A549 (cell line): ENCODE results near the gene EIF4E2. TPM values are rescaled to one million over a fixed set of nuclear protein-coding genes. Genes with fewer than 3 reads are reported as not detected.

Source experiments
- ATAC-seq, 2 experiments: fragments of 200-7000 bp in 1 of 2; fragments of >200 bp in 1 of 2; cut with Nextera tagmentation in 1 of 2; cut with Tn5 transposase in 1 of 2; 3 replicates each; pipeline versions ENCODE4 v1.8.0 to v1.9.1; 2018 to 2020; ENCODE audit warnings: mild to moderate bottlenecking in 1 of 2, moderate library complexity in 1 of 2
- CTCF ChIA-PET: fragments of 300-600 bp; sonication (Branson Sonifier 250); formaldehyde crosslinking; extraction: SDS; loops from one replicate; lab custom pipeline; 2021; ENCODE audit warnings: antibody characterized with exemption, inconsistent platforms; lab: Yijun Ruan, JAX
- POLR2A ChIA-PET: fragments of 350-600 bp; formaldehyde crosslinking; extraction: SDS; loops from one replicate; lab custom pipeline; 2021; ENCODE audit warnings: antibody characterized with exemption, inconsistent platforms; lab: Yijun Ruan, JAX
- DNase-seq, 2 experiments: peaks; one replicate each; pipeline versions ENCODE4 v3.0.0 to v3.0.0-alpha.2; 2011 to 2016; ENCODE audit warnings: low read depth in 1 of 2, low spot score in 1 of 2
- FAIRE-seq: peaks from 2 replicates; lab custom pipeline; 2011; peaks lifted over from hg19 to GRCh38; lab: Jason Lieb, UNC
- H3K27ac ChIP-seq, 2 experiments: fragments of >200 bp; sonication (Bioruptor Twin); formaldehyde crosslinking; 3 replicates each; pipeline ENCODE4 v1.5.1; 2016 to 2017
- H3K4me1 ChIP-seq: fragments of >200 bp; sonication (Bioruptor Twin); formaldehyde crosslinking; 3 replicates; pipeline ENCODE4 v1.6.1; 2016
- H3K4me2 ChIP-seq: fragments of >200 bp; sonication (Bioruptor Twin); formaldehyde crosslinking; 3 replicates; pipeline ENCODE4 v1.6.1; 2016
- H3K4me3 ChIP-seq: fragments of >200 bp; sonication (Bioruptor Twin); formaldehyde crosslinking; 3 replicates; pipeline ENCODE4 v1.5.1; 2016
- H3K9me3 ChIP-seq: fragments of >200 bp; sonication (Bioruptor Twin); formaldehyde crosslinking; 3 replicates; pipeline ENCODE4 v1.6.1; 2016
- BHLHE40 ChIP-seq: IDR thresholded peaks from 2 replicates; pipeline ENCODE4 v1.6.1; 2012; ENCODE audit warnings: low read depth, low read length, inconsistent platforms
- CBX2 ChIP-seq: fragments of 200-600 bp; sonication (generic); IDR thresholded peaks from 2 replicates; pipeline ENCODE4 v1.6.1; 2016; ENCODE audit warnings: low read depth, mild to moderate bottlenecking, borderline replicate concordance
- CHD2 ChIP-seq: fragments of 150-350 bp; IDR thresholded peaks from 2 replicates; pipeline ENCODE4 v1.6.1; 2014; ENCODE audit warnings: low read length; ENCODE audit not compliant: partially characterized antibody
- EHF ChIP-seq: fragments of 250-450 bp; sonication (Bioruptor Pico); IDR thresholded peaks from 2 replicates; pipeline ENCODE4 v1.5.0; 2020; ENCODE audit warnings: mild to moderate bottlenecking
- EHMT2 ChIP-seq: fragments of 200-600 bp; sonication (generic); IDR thresholded peaks from 2 replicates; pipeline ENCODE4 v1.6.1; 2016; ENCODE audit warnings: antibody characterized with exemption, low read depth, mild to moderate bottlenecking, moderate library complexity
- FOXS1 ChIP-seq: fragments of 250-450 bp; sonication (Bioruptor Pico); IDR thresholded peaks from 2 replicates; pipeline ENCODE4 v1.5.0; 2020; ENCODE audit warnings: mild to moderate bottlenecking, moderate library complexity
- GATA3 ChIP-seq: IDR thresholded peaks from 2 replicates; pipeline ENCODE4 v1.6.1; 2012; ENCODE audit warnings: borderline replicate concordance
- HEYL ChIP-seq: fragments of 250-450 bp; sonication (Bioruptor Pico); IDR thresholded peaks from 2 replicates; pipeline ENCODE4 v1.8.0; 2021; ENCODE audit warnings: mild to moderate bottlenecking, moderate library complexity
- JUN ChIP-seq, 2 experiments: fragments of >200 bp; sonication (Bioruptor Twin); formaldehyde crosslinking; IDR thresholded peaks; 2 replicates in 1 of 2; 3 replicates in 1 of 2; pipeline ENCODE4 v1.6.1; 2016 to 2017
- KDM5A ChIP-seq: fragments of 200-600 bp; sonication (generic); IDR thresholded peaks from 2 replicates; pipeline ENCODE4 v1.6.1; 2016; ENCODE audit warnings: antibody characterized with exemption, mild to moderate bottlenecking
- MAZ ChIP-seq: fragments of 150-350 bp; IDR thresholded peaks from 2 replicates; pipeline ENCODE4 v1.6.1; 2014; ENCODE audit warnings: antibody characterized with exemption, low read depth, low read length, borderline replicate concordance
- NR3C1 ChIP-seq: fragments of >200 bp; sonication (Bioruptor Twin); formaldehyde crosslinking; IDR thresholded peaks from 3 replicates; pipeline ENCODE4 v1.6.1; 2017
- RAD21 ChIP-seq, 2 experiments: fragments of >200 bp in 1 of 2; sonication (Bioruptor Twin) in 1 of 2; formaldehyde crosslinking in 1 of 2; IDR thresholded peaks in 1 of 2; conservative IDR thresholded peaks in 1 of 2; 2 replicates in 1 of 2; 3 replicates in 1 of 2; pipeline ENCODE4 v1.6.1; 2012 to 2018; ENCODE audit warnings: inconsistent platforms in 1 of 2
- RARB ChIP-seq: fragments of 250-450 bp; sonication (Bioruptor Pico); IDR thresholded peaks from 2 replicates; pipeline ENCODE4 v1.8.0; 2021; ENCODE audit warnings: mild to moderate bottlenecking, moderate library complexity
- RFX5 ChIP-seq: fragments of 450-650 bp; IDR thresholded peaks from 2 replicates; pipeline ENCODE4 v1.7.1; 2014; ENCODE audit warnings: antibody characterized with exemption, mild to moderate bottlenecking, moderate library complexity
- TFCP2L1 ChIP-seq: fragments of 250-450 bp; sonication (Bioruptor Pico); IDR thresholded peaks from 2 replicates; pipeline ENCODE4 v1.5.0; 2021; ENCODE audit warnings: mild to moderate bottlenecking
- ZSCAN20 ChIP-seq: fragments of 250-450 bp; sonication (Bioruptor Pico); IDR thresholded peaks from 2 replicates; pipeline ENCODE4 v1.8.0; 2022; ENCODE audit warnings: mild to moderate bottlenecking, moderate library complexity
- WGBS: methylation state at CpG from one replicate; pipeline ENCODE4 v1.1.6; 2017; ENCODE audit errors: missing lambda C conversion rate; 5-methylcytosine and 5-hydroxymethylcytosine counted together
- polyA plus RNA-seq, 4 experiments: library from polyadenylated mRNA; depleted of rRNA in 3 of 4; stranded (reverse); fragments of >200 nt; fragmentation: RNase III in 1 of 4; extraction: RNeasy Plus Mini Kit Qiagen cat#74134 plus additional on column Dnase treatment in 1 of 4; gene quantifications; 2 replicates in 3 of 4; 3 replicates in 1 of 4; pipeline ENCODE4 v1.2.3, GENCODE V29; 2011 to 2017
- TF ChIP-seq, protein P1 (sequence below): fragments of >200 bp; sonication (Bioruptor Twin); formaldehyde crosslinking; IDR thresholded peaks from 3 replicates; pipeline ENCODE4 v1.5.1; 2016

EIF4E2 gene
- polyA plus RNA-seq, 2 of the 4 experiments (the other 2 are of a cell fraction): 49.1 to 177 TPM

GRCh38 chr2:232540441-232541041 lies 9.9 kb upstream of the EIF4E2 start (continued):
- no peak for TF ChIP-seq GATA3
- TF ChIP-seq EHF: no peak
- TF ChIP-seq RAD21 (conservative IDR thresholded peaks at IDR 0.05 in 1 of 2, IDR thresholded peaks at IDR 0.05 in 1 of 2): no peak
- TF ChIP-seq BHLHE40: no peak
- TF ChIP-seq TFCP2L1 (CRISPR knock-in tag): no peak
- TF ChIP-seq RARB (CRISPR knock-in tag): no peak

GRCh38 chr2:232541195-232541960 lies 9.1 kb upstream of the EIF4E2 start:
- no peak for FAIRE-seq
- no peak for DNase-seq
- Histone ChIP-seq H3K9me3 (no peaks in the 10 kb centered on the region), H3K27ac (no peak overlapping the region), H3K4me2 (no peak overlapping the region), H3K4me1 (no peaks in the 10 kb centered on the region), H3K4me3 (no peak overlapping the region)
- peak in 1 of 2 experiments; percentile 32; a peak in 3 of 6 replicates for ATAC-seq
- 83% methylated on average over 15 of the region's 19 CpGs for WGBS
- ChIA-PET CTCF (interaction anchor here (1.5 kb wide), 1 partner anchor 18 kb away, joined by 3 read pairs; no protein-coding TSS in a partner anchor), POLR2A (no interaction called here)
- TF ChIP-seq ZSCAN20 (CRISPR knock-in tag) (no peak), NR3C1 (no peak), EHMT2 (no peak), RARB (CRISPR knock-in tag) (no peak), FOXS1 (no peak), RAD21 (conservative IDR thresholded peaks at IDR 0.05 in 1 of 2, IDR thresholded peaks at IDR 0.05 in 1 of 2) (no peak), KDM5A (no peak), CBX2 (no peak), MAZ (no peak), CHD2 (no peak), JUN (IDR thresholded peaks at IDR 0.05) (no peak), RFX5 (no peak), HEYL (CRISPR knock-in tag) (no peak)

DNA sequence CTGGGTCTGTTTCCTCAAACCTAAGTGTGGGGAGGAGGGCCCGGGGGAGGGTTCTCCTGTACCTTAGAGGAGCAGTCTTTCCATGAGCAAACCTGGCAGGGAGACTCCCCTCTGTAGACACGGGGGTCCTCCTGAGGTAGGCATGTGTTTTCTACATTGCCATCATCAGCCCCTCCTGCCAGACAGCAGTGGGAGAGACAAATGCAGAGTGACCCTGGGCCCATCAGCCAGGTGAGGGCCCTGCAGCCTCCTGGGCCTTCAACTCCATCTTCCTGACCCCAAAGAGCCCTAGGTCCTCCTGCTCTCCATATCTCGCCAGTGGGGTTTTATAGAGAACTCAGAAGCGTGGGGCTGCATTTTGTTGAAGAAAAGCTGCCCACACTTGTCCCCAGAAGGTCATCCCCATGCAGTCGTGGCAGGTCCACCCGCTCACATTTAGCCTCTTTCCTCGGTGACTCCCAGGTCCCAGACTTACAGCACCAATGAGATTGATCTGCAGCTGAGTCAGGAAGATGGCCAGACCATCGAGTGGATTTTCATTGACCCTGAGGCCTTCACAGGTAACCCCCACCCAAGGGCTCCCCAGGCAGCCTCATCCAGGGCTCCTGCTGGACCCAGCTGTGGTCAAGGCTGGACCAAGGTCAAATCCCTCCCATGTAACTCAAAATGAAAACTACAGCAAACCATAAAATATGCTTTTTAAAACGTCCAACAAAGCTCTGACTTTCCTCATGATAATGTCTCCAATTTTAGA lies 8.4 kb upstream of the EIF4E2 start:
- no peak overlapping the region for H3K4me3 ChIP-seq
- no peak overlapping the region for H3K4me2 ChIP-seq
- 65% methylated on average over 9 of the region's 9 CpGs for WGBS
- H3K27ac ChIP-seq: no peak overlapping the region
- CTCF ChIA-PET: interaction anchor here (1.5 to 1.6 kb wide), 2 partner anchors 19 to 741 kb away, joined by 3 to 4 read pairs; no protein-coding TSS in a partner anchor
- FAIRE-seq (no peak), DNase-seq (no peak), ATAC-seq (peak in 1 of 2 experiments; percentile 3; a peak in 2 of 6 replicates)
- H3K4me1 ChIP-seq: no peaks in the 10 kb centered on the region
- no peaks in the 10 kb centered on the region for H3K9me3 ChIP-seq
- POLR2A ChIA-PET: no interaction called here
- TF ChIP-seq, protein P1, sequence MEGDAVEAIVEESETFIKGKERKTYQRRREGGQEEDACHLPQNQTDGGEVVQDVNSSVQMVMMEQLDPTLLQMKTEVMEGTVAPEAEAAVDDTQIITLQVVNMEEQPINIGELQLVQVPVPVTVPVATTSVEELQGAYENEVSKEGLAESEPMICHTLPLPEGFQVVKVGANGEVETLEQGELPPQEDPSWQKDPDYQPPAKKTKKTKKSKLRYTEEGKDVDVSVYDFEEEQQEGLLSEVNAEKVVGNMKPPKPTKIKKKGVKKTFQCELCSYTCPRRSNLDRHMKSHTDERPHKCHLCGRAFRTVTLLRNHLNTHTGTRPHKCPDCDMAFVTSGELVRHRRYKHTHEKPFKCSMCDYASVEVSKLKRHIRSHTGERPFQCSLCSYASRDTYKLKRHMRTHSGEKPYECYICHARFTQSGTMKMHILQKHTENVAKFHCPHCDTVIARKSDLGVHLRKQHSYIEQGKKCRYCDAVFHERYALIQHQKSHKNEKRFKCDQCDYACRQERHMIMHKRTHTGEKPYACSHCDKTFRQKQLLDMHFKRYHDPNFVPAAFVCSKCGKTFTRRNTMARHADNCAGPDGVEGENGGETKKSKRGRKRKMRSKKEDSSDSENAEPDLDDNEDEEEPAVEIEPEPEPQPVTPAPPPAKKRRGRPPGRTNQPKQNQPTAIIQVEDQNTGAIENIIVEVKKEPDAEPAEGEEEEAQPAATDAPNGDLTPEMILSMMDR: no peak
- TF ChIP-seq, all 56 proteins: peak for 0
